HepG2 (cell line): ENCODE measurements around the gene EPDR1.
A peak's percentile ranks its signal among the peaks of the same experiment; 100 is the strongest.

Experiments used
- ZFY ChIP-seq: sonication (generic); formaldehyde crosslinking; IDR thresholded peaks from 2 replicates; pipeline ENCODE4 v1.4.0; 2020; ENCODE audit warnings: missing genetic modification reagents
- ZNF343 ChIP-seq: sonication (generic); formaldehyde crosslinking; IDR thresholded peaks from 2 replicates; pipeline ENCODE4 v1.4.0; 2020; ENCODE audit warnings: mild to moderate bottlenecking, missing genetic modification reagents
- TF ChIP-seq, protein P1 (sequence below): sonication (generic); formaldehyde crosslinking; IDR thresholded peaks from 2 replicates; pipeline ENCODE4 v1.5.0; 2020; ENCODE audit warnings: mild to moderate bottlenecking, missing genetic modification reagents, moderate library complexity

DNA sequence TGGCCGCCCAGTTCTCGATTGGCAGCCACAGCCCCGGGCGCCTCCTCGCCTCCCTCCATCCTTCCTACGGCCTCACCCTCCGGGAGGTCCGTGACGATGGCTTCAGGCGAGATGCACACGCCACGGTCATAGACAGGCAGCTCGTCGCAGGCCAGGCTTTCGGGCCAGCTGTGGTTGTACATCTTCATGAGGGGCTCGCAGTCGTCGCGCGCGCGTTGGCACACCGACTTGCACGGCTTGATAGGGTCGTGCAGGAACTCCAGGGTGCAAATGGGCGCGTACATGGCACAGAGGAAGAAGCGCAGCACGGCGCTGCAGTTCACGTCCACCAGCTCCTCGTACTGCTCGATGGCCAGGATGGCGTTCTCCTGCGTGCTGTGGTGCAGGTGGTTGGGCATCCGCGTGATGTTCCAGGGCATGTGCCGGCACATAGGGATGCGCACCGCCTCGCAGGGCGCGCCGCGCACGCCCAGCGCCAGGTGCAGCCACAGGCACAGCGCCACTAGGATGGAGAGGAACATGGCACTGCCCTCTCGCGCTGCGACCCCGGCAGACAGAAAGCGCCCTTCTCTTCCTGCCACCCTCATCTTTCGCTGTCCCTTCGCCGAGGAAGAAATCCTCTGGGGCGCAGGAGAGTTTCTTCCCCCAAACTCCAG, 4.3 kb upstream of the EPDR1 start:
- TF ChIP-seq ZNF343 (no peak), ZFY (CRISPR knock-in tag) (no peak)
- TF ChIP-seq, protein P1, sequence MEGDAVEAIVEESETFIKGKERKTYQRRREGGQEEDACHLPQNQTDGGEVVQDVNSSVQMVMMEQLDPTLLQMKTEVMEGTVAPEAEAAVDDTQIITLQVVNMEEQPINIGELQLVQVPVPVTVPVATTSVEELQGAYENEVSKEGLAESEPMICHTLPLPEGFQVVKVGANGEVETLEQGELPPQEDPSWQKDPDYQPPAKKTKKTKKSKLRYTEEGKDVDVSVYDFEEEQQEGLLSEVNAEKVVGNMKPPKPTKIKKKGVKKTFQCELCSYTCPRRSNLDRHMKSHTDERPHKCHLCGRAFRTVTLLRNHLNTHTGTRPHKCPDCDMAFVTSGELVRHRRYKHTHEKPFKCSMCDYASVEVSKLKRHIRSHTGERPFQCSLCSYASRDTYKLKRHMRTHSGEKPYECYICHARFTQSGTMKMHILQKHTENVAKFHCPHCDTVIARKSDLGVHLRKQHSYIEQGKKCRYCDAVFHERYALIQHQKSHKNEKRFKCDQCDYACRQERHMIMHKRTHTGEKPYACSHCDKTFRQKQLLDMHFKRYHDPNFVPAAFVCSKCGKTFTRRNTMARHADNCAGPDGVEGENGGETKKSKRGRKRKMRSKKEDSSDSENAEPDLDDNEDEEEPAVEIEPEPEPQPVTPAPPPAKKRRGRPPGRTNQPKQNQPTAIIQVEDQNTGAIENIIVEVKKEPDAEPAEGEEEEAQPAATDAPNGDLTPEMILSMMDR (CRISPR knock-in tag) = peak; percentile 26; the same call in 1 of the 2 replicates
